ENCODE data around the gene TMC6. TPM values are rescaled to one million over a fixed set of nuclear protein-coding genes. Genes with fewer than 3 reads are reported as not detected.
A peak's percentile ranks its signal among the peaks of the same experiment; 100 is the strongest.
"Not testable (repeated sequence)": the region's sequence is repeated elsewhere in the genome, so short reads cannot be mapped to it uniquely, and the experiment has no call there.

TMC6 gene
- total RNA-seq, 1 donor from 2014 or later = 2.0 TPM

DNA sequence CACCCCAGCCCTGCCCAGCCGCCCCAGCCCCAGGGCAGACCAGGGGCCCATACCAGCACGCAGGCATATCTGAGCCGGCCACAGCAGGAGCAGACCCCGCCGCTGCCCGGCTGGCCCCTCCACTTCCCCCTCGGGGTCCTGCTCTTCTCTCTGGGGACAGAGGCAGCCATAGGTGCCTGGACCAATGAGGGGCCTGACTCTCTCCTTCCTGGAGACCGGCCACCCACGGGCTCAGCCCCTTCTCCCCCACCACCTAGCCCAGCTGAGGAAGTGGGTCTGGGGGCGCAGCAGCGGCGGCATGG lies 3.8 kb downstream of the TMC6 start:
- no peak for FAIRE-seq
- no peak for DNase-seq (ENCODE audit: low spot score in 2 of 2)

DNA sequence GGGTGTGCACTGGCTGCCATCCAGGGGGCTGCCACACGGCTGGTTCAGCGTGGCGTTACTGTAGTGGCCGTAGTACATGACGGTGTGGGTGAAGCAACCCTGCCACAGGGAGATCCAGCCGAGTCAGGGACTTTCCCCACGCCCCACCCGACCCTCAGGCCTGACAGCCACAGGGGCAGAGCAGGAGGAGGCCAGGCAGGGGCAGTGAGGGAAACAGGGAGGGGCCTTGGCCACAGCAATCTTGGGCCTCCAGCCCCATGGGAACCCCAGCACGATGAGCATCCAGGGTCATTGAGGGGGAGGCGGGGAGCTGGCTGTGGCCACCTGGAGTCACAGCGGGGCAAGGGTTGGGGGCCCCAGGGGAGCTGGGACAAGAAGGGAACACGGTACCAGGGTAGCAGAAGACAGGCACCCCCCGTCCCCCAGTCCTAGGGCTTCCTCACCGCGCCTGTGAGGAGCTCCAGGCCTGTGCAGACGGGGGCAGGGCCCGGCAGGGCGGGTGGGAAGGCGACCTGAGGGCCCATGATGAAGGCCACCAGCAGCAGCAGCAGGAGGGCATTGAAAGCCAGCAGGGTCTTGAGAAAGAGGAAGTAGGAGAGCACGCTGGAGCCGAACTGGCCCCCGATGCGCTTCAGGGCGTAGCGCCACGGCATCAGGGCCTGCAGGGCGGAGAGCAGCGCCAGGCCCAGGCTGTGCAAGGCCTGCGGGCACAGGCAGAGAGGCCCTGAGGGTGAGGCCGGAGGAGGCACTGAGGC lies 4.3 kb downstream of the TMC6 start:
- FAIRE-seq (no peak), DNase-seq (ENCODE audit: low spot score in 2 of 2) (no peak)

DNA sequence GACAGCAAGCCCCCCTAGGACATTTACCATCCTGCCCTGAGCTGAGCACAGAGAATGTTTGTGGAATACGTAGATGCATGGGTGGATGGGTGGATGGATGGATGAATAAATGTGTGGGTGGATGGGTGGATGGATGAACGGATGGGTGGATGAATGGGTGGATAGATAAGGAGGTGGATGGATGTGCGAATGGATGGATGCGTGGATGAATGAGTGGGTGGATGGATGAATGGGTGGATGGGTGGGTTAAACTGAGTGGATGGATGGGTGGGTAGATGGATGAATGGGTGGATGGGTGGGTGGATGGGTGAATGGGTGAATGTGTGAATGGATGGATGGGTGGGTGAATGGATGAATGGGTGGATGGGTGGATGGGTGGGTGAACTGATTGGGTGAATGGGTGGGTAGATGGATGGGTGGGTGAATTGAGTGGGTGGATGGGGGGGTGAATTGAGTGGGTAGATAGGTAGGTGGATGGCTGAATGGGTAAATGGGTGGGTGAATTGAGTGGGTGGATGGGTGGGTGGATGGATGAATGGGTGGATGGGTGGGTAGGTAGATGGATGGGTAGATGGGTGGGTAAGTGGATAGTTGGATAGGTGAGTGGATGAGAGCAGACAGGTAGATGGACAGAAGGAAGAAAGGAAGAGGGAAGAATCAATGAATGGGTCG lies 5.2 kb downstream of the TMC6 start:
- DNase-seq (ENCODE audit: low spot score in 2 of 2) (no peak), FAIRE-seq (no peak)

DNA sequence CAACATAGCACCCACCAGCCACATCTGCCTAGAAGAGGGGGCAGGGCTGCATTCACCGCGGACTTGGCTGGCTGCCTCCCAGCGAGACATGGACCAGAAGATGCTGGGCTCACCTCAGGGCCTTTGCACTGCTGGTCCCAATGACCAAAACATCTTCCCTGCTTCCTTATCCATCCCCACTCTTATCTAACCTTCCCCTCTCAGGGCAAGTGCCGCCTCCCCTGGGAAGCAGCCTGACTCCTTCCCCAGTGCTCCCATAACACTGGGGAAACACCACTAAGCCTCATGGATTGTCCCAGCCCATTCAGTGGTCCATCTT lies 5.7 kb downstream of the TMC6 start:
- FAIRE-seq (no peak), DNase-seq (ENCODE audit: low spot score in 2 of 2) (no peak)

GRCh38 chr17:78122216-78122930 lies 6.2 kb downstream of the TMC6 start:
- DNase-seq (ENCODE audit: low spot score in 2 of 2) (no peak), FAIRE-seq (no peak)

GRCh38 chr17:78121801-78122215 lies 6.7 kb downstream of the TMC6 start:
- FAIRE-seq = no peak
- DNase-seq (ENCODE audit: low spot score in 2 of 2) = no peak

- FAIRE-seq = no peak
These were observed 7.4 kb downstream of the TMC6 start for GRCh38 chr17:78120971-78121800.

DNA sequence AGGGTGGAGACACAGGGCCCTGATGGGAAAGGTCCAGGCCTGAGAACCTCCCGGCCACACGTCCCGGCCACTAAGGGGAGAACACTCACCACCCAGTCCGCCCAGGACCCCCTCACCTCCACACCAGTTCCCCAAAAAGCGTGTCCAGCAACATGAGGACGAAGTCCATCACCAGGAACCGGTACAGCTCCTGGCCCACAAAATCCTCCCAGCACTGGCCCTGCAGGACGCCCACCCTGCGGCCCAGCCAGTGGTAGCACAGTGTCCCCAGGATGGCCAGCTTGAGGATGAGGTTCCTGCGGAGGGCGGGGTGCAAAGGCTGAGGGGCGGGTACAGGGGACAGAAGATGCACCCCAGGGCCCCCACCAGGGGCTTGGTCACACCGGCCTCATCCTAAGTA lies 8.0 kb downstream of the TMC6 start:
- no peak for FAIRE-seq

More at GRCh38 chr17:78120971-78121800, 7.4 kb downstream of the TMC6 start:
- DNase-seq (ENCODE audit: low spot score in 2 of 2) = no peak

GRCh38 chr17:78118801-78119241 lies 9.7 kb downstream of the TMC6 start:
- no peak for FAIRE-seq
- DNase-seq (ENCODE audit: low spot score in 2 of 2) = no peak

More for the DNA sequence above, 8.0 kb downstream of the TMC6 start:
- DNase-seq (ENCODE audit: low spot score in 2 of 2) = no peak

- no peak for DNase-seq (ENCODE audit: low spot score in 2 of 2)
- FAIRE-seq = no peak
These were observed 11.3 kb downstream of the TMC6 start for GRCh38 chr17:78117027-78117981.

DNA sequence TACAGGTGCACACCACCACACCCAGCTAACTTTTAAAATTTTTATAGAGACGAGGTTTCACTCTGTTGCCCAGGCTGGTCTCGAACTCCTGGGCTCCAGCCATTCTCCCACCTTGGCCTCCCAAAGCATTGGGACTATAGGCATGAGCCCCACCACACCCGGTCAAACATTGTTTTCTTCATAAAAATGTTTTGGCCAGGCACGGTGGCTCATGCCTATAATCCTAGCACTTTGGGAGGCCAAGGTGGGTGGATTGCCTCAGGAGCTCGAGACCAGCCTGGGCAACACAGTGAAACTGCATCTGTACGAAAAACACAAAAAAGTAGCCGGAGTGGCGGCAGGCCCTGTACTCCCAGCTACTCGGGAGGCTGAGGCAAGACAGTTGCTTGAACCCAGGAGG lies 12.1 kb downstream of the TMC6 start:
- DNase-seq (ENCODE audit: low spot score in 2 of 2) (no peak), FAIRE-seq (no peak)

DNA sequence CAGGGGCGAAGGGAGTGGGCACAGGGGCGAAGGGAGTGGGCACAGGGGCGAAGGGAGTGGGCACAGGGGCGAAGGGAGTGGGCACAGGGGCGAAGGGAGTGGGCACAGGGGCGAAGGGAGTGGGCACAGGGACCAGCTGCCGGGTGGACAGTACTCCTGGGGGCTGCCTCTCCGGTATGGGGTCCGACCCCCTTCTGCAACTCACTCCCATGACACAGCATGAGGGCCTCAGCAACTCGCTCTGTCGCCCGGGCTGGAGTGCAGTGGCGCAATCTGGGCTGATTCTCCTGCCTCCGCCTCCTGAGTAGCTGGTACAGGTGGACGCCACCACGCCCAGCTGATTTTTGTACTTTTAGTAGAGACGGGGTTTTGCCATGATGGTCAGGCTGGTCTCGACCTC lies 12.8 kb downstream of the TMC6 start:
- DNase-seq (ENCODE audit: low spot score in 2 of 2); FAIRE-seq: not testable (repeated sequence)

- FAIRE-seq (no peak), DNase-seq (ENCODE audit: low spot score in 2 of 2) (peak; percentile 77 to 90)
These were observed 13.5 kb downstream of the TMC6 start for GRCh38 chr17:78114831-78115723.

- DNase-seq (ENCODE audit: low spot score in 2 of 2) (peak in 1 of 2 donors; percentile 12), FAIRE-seq (no peak)
These were observed 14.5 kb downstream of the TMC6 start for GRCh38 chr17:78113804-78114785.

DNA sequence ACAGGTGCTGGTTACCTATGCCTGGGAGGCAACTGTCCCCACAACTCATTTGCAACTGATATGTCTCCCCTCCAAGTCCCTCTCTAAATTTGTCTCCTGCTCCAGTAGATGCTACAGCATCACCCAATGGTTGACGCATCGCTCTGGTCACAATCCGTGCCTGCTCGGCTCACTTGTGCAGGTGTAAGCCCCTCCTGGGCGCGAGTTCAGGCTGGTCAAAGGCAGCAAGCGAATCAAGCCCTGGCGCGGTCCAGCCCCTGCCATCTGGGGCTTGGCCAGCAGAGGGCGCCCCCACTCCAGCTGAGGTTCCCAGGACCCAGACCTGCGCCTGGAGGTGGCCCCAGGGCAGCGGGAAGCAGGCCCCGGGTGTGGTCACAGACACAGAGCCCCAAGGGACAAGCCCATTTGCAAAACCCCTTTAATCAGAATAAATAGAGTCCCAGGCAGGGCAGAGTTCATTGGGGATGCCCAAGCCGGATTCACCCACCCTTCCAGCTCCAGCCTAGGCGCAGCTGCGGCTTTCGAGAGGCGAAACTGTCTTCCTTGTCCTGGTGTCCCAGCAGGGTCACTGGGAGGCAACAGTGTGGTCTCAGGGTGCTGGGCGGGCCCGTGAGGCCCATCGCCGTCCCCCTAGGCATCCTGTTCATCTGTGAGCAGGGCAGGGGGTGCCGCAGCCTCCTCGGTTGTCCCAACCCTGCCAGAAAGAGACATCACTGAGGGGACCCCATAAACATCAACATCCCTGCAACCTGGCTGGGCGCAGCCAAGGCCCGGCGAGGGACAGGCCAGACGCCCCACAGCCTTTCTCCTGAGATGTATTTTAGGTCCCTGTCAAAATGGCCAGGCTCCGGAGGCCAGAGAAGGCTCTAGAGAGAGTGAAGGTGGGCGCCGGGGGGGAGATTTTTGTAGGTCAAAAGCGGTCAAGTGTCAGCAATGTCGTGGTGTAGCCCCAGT lies 15.8 kb downstream of the TMC6 start:
- FAIRE-seq = no peak

More for the DNA sequence above, 15.8 kb downstream of the TMC6 start:
- DNase-seq (ENCODE audit: low spot score in 2 of 2) = peak; percentile 82 to 91
